Urothelium cell line (cell line): Measurements from ENCODE around the gene RIN3.
"Not testable (repeated sequence)": the region's sequence is repeated elsewhere in the genome, so short reads cannot be mapped to it uniquely, and the experiment has no call there.

ENCODE experiments used
- DNase-seq: peaks from one replicate; pipeline ENCODE4 v3.0.0; 2011; ENCODE audit warnings: low spot score, mixed read lengths
- FAIRE-seq: peaks from 2 replicates; lab custom pipeline; 2011; peaks lifted over from hg19 to GRCh38; lab: Jason Lieb, UNC

Gene RIN3

GRCh38 chr14:92527721-92528120 is 14.1 kb downstream of the RIN3 start:
- DNase-seq (no peak), FAIRE-seq (no peak)

GRCh38 chr14:92528486-92529100 is 15.0 kb downstream of the RIN3 start:
- no peak for FAIRE-seq
- no peak for DNase-seq

GRCh38 chr14:92529903-92530302 is 16.3 kb downstream of the RIN3 start:
- FAIRE-seq, result no peak
- DNase-seq, result no peak

- no peak for FAIRE-seq
- DNase-seq, result no peak
Measured at GRCh38 chr14:92531106-92531873, 17.7 kb downstream of the RIN3 start.

GRCh38 chr14:92532490-92533163 is 19.0 kb downstream of the RIN3 start:
- DNase-seq (no peak), FAIRE-seq (no peak)

- no peak for FAIRE-seq
- DNase-seq, result no peak
Measured at GRCh38 chr14:92534932-92535643, 21.5 kb downstream of the RIN3 start.

- FAIRE-seq, result not testable (repeated sequence)
Measured at GRCh38 chr14:92536231-92536630, 22.6 kb downstream of the RIN3 start.

GRCh38 chr14:92538412-92538985 is 24.9 kb downstream of the RIN3 start:
- FAIRE-seq (no peak), DNase-seq (no peak)

More at GRCh38 chr14:92536231-92536630, 22.6 kb downstream of the RIN3 start:
- DNase-seq, result not testable (repeated sequence)

GRCh38 chr14:92539419-92539818 is 25.8 kb downstream of the RIN3 start:
- DNase-seq, result no peak
- FAIRE-seq, result no peak

- FAIRE-seq (no peak), DNase-seq (no peak)
Measured at GRCh38 chr14:92539875-92540274, 26.3 kb downstream of the RIN3 start.

GRCh38 chr14:92540472-92541048 is 27.0 kb downstream of the RIN3 start:
- peak; percentile 83 for DNase-seq

GRCh38 chr14:92542766-92543554 is 29.4 kb downstream of the RIN3 start:
- DNase-seq (no peak), FAIRE-seq (no peak)

More at GRCh38 chr14:92540472-92541048, 27.0 kb downstream of the RIN3 start:
- no peak for FAIRE-seq

GRCh38 chr14:92544051-92544720 is 30.6 kb downstream of the RIN3 start:
- FAIRE-seq (no peak), DNase-seq (no peak)

GRCh38 chr14:92546347-92547053 is 32.9 kb downstream of the RIN3 start:
- FAIRE-seq, result no peak

GRCh38 chr14:92549105-92549858 is 35.7 kb downstream of the RIN3 start:
- no peak for DNase-seq
- FAIRE-seq, result no peak

More at GRCh38 chr14:92546347-92547053, 32.9 kb downstream of the RIN3 start:
- DNase-seq, result no peak

- DNase-seq (no peak), FAIRE-seq (no peak)
Measured at GRCh38 chr14:92549859-92550230, 36.3 kb downstream of the RIN3 start.

- FAIRE-seq, result no peak
- DNase-seq, result no peak
Measured at GRCh38 chr14:92551044-92551841, 37.7 kb downstream of the RIN3 start.
